ENCODE results near the gene TMOD3.

GRCh38 chr15:51876169-51876568, 46.7 kb downstream of the TMOD3 start:
- TF ChIP-seq, protein P1, sequence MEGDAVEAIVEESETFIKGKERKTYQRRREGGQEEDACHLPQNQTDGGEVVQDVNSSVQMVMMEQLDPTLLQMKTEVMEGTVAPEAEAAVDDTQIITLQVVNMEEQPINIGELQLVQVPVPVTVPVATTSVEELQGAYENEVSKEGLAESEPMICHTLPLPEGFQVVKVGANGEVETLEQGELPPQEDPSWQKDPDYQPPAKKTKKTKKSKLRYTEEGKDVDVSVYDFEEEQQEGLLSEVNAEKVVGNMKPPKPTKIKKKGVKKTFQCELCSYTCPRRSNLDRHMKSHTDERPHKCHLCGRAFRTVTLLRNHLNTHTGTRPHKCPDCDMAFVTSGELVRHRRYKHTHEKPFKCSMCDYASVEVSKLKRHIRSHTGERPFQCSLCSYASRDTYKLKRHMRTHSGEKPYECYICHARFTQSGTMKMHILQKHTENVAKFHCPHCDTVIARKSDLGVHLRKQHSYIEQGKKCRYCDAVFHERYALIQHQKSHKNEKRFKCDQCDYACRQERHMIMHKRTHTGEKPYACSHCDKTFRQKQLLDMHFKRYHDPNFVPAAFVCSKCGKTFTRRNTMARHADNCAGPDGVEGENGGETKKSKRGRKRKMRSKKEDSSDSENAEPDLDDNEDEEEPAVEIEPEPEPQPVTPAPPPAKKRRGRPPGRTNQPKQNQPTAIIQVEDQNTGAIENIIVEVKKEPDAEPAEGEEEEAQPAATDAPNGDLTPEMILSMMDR (IDR thresholded peaks at IDR 0.05), result no peak
- TF ChIP-seq POLR2A (IDR thresholded peaks at IDR 0.05) (no peak), EP300 (IDR thresholded peaks at IDR 0.05) (peak in 1 of 4 donors; percentile 2), POLR2AphosphoS5 (IDR thresholded peaks at IDR 0.05) (no peak)
